Smooth muscle cell (in vitro differentiated cells): ENCODE measurements around the gene CACNA2D1. TPM values are rescaled to one million over a fixed set of nuclear protein-coding genes. Genes with fewer than 3 reads are reported as not detected.

Experiments
- DNase-seq: peaks from one replicate; lab custom pipeline; 2025; ENCODE audit not compliant: unreplicated experiment; lab: John Stamatoyannopoulos, UW
- H2AFZ ChIP-seq: fragments of 200-600 bp; sonication (generic); 2 replicates; pipeline ENCODE4 v1.6.0; 2016; ENCODE audit warnings: antibody characterized with exemption, low read depth, mild to moderate bottlenecking
- H3F3A ChIP-seq: fragments of 200-600 bp; sonication (generic); 2 replicates; pipeline ENCODE4 v1.6.0; 2017; ENCODE audit warnings: antibody characterized with exemption, low read depth
- H3K27ac ChIP-seq: fragments of 200-600 bp; sonication (generic); 2 replicates; pipeline ENCODE4 v1.5.1; 2016; ENCODE audit warnings: low read depth, mild to moderate bottlenecking
- H3K27me3 ChIP-seq: fragments of 200-600 bp; sonication (generic); 2 replicates; pipeline ENCODE4 v1.6.1; 2016; ENCODE audit warnings: low read depth, mild to moderate bottlenecking
- H3K36me3 ChIP-seq: fragments of 200-600 bp; sonication (generic); 2 replicates; pipeline ENCODE4 v1.5.1; 2016; ENCODE audit warnings: low read depth
- H3K4me1 ChIP-seq: fragments of 200-600 bp; sonication (generic); 2 replicates; pipeline ENCODE4 v1.5.1; 2016; ENCODE audit warnings: low read depth
- H3K4me2 ChIP-seq: fragments of 200-600 bp; sonication (generic); 2 replicates; pipeline ENCODE4 v1.6.0; 2016; ENCODE audit warnings: mild to moderate bottlenecking
- H3K4me3 ChIP-seq: fragments of 200-600 bp; sonication (generic); 2 replicates; pipeline ENCODE4 v1.5.1; 2016; ENCODE audit warnings: mild to moderate bottlenecking
- H3K79me2 ChIP-seq: fragments of 200-600 bp; sonication (generic); 2 replicates; pipeline ENCODE4 v1.6.0; 2016; ENCODE audit warnings: low read depth, mild to moderate bottlenecking
- H3K9ac ChIP-seq: fragments of 200-600 bp; sonication (generic); 2 replicates; pipeline ENCODE4 v1.6.0; 2016; ENCODE audit warnings: low read depth
- H3K9me3 ChIP-seq: fragments of 200-600 bp; sonication (generic); replicated peaks from 2 replicates; pipeline ENCODE4 v1.5.1; 2016; ENCODE audit warnings: low read depth
- H4K20me1 ChIP-seq: fragments of 200-600 bp; sonication (generic); 2 replicates; pipeline ENCODE4 v1.6.0; 2016; ENCODE audit warnings: low read depth
- CTCF ChIP-seq: fragments of 200-600 bp; sonication (generic); IDR thresholded peaks from 2 replicates; pipeline ENCODE4 v1.5.1; 2017; ENCODE audit warnings: borderline replicate concordance, mild to moderate bottlenecking, antibody characterized with exemption; ENCODE audit not compliant: insufficient read depth, poor library complexity, severe bottlenecking
- WGBS: methylation state at CpG from one replicate; pipeline ENCODE4 v1.1.7; 2016; ENCODE audit warnings: low lambda C conversion rate; 5-methylcytosine and 5-hydroxymethylcytosine counted together
- polyA plus RNA-seq: library from polyadenylated mRNA; unstranded; fragments of >200 nt; fragmentation: Nextera tagmentation; extraction: Ambion mirVana; gene quantifications from 2 replicates; pipeline ENCODE4 v1.2.1, GENCODE V29; 2016
- total RNA-seq: library from RNA; depleted of rRNA; stranded (reverse); fragments of >200 nt; gene quantifications from 2 replicates; pipeline ENCODE4 v1.2.3, GENCODE V29; 2014

Gene CACNA2D1
- total and polyA plus RNA-seq, 2 experiments from 2014 or later, result 4.1 to 39.3 TPM

DNA sequence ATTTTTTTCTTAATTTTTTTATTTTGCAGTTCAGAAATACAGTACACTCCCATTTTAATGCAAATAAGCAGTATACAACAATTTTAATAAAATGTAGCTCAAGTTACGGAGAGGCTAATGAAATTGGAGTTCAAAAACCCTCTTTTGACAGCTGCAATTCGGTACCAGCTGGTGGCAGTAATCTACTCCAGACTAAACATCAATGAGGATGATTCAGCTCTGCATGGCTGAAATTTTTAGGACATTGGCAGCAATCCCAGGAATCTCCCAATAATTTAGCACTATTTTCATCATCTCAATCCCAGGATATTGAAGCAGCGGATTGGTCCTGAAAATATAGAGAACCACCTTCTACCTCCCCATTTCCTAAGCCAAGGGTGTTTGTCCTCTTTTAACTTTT is 278.8 kb downstream of the CACNA2D1 start:
- no peaks in the 10 kb centered on the region for H4K20me1 ChIP-seq
- no peak overlapping the region for H3K4me2 ChIP-seq
- H3K4me3 ChIP-seq, result no peak overlapping the region
- no peak overlapping the region for H3K27ac ChIP-seq
- H3K9me3 ChIP-seq, result no peaks in the 10 kb centered on the region
- H2AFZ ChIP-seq, result no peak overlapping the region
- no peaks in the 10 kb centered on the region for H3F3A ChIP-seq
- H3K27me3 ChIP-seq, result no peaks in the 10 kb centered on the region
- no peaks in the 10 kb centered on the region for H3K4me1 ChIP-seq
- no peak overlapping the region for H3K9ac ChIP-seq
- DNase-seq, result no peak
- WGBS, result 21% methylated on average over 3 of the region's 3 CpGs
- TF ChIP-seq CTCF, result peak; percentile 29
- H3K36me3 ChIP-seq, result no peaks in the 10 kb centered on the region
- no peaks in the 10 kb centered on the region for H3K79me2 ChIP-seq

DNA sequence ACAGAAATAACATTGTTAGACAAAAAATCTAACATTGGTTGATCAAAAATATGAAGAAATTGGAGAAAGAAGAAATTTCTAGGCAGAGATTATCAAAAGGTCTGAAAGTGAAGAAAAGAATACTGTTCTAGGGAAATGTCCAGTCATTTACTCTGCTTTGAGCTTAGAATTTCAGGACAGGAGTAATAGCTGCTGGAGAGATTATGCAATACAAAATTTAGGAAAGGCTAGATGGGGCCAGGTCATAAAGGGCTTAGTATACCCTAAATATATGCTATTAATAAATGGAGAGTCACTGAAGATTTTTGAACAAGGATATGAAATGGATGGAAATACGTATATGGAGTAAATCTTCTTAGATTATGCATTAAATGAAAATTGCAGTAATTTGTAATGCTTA is 279.2 kb downstream of the CACNA2D1 start:
- Histone ChIP-seq H3K9ac (no peak overlapping the region), H3K4me1 (no peaks in the 10 kb centered on the region), H3K27me3 (no peaks in the 10 kb centered on the region), H3K4me3 (no peak overlapping the region), H4K20me1 (no peaks in the 10 kb centered on the region), H3K9me3 (no peaks in the 10 kb centered on the region), H3K79me2 (no peaks in the 10 kb centered on the region), H3K27ac (no peak overlapping the region), H3K36me3 (no peaks in the 10 kb centered on the region), H2AFZ (no peak overlapping the region), H3F3A (no peaks in the 10 kb centered on the region), H3K4me2 (no peak overlapping the region)
- 94% methylated on average over 1 of the region's 1 CpG for WGBS
- no peak for DNase-seq
- no peak for TF ChIP-seq CTCF

DNA sequence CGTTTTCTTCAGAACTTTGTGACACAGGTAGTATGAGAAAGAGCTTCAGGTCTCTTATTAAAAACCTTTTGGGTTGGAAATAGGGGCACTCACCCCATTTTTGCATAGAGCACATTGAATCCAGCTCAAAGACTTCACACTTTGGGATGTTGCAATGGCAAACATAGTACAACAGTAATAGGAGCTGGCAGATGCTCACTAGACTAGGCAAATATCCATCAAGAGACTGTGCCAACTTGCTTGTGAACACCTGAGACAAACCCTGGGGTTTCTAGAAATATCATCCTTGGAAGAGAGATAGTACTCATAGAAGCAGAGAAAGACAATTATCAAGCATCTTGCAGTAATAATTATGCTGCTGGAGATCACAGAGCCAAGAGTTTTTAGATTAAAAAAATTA is 280.0 kb downstream of the CACNA2D1 start:
- H3K27ac ChIP-seq, result no peak overlapping the region
- no peaks in the 10 kb centered on the region for H3K79me2 ChIP-seq
- WGBS, result 88% methylated on average over 1 of the region's 1 CpG
- H3K9ac ChIP-seq, result no peak overlapping the region
- no peaks in the 10 kb centered on the region for H3K9me3 ChIP-seq
- no peaks in the 10 kb centered on the region for H3K4me1 ChIP-seq
- H3K4me3 ChIP-seq, result no peak overlapping the region
- H4K20me1 ChIP-seq, result no peaks in the 10 kb centered on the region
- H2AFZ ChIP-seq, result no peak overlapping the region
- no peaks in the 10 kb centered on the region for H3F3A ChIP-seq
- H3K4me2 ChIP-seq, result no peak overlapping the region
- no peak for TF ChIP-seq CTCF
- H3K36me3 ChIP-seq, result no peaks in the 10 kb centered on the region
- no peaks in the 10 kb centered on the region for H3K27me3 ChIP-seq
- no peak for DNase-seq

DNA sequence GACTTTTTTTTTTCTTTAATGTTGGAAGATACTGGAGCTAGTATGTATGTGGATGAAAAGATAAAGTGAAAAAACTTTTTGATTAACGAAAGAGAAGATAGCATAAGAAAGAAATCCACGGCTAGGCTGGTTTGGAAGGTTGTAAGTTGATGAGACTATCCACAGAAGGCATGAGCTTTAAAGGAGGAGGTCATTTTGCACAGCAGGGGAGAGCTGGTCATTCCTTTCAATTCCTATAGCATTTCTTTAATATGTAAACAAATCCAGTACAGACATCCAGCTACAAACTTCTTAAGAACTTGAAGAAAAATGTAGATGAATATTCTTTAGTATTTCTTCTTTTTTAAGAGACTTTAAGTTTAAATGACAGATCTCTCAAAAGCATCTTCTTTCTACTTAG is 281.3 kb downstream of the CACNA2D1 start:
- no peaks in the 10 kb centered on the region for H4K20me1 ChIP-seq
- no peaks in the 10 kb centered on the region for H3K27me3 ChIP-seq
- no peak overlapping the region for H2AFZ ChIP-seq
- peaks cover 2% of the 10 kb centered on the region for H3K4me1 ChIP-seq
- H3F3A ChIP-seq, result no peaks in the 10 kb centered on the region
- no peak for TF ChIP-seq CTCF
- no peak overlapping the region for H3K4me2 ChIP-seq
- DNase-seq, result no peak
- H3K9ac ChIP-seq, result no peak overlapping the region
- no peak overlapping the region for H3K27ac ChIP-seq
- H3K79me2 ChIP-seq, result no peaks in the 10 kb centered on the region
- no peaks in the 10 kb centered on the region for H3K9me3 ChIP-seq
- WGBS, result 56% methylated on average over 2 of the region's 2 CpGs
- no peaks in the 10 kb centered on the region for H3K36me3 ChIP-seq
- H3K4me3 ChIP-seq, result no peak overlapping the region
